Neural progenitor cell (in vitro differentiated cells): ENCODE data around the gene MFGE8. TPM values are rescaled to one million over a fixed set of nuclear protein-coding genes. Genes with fewer than 3 reads are reported as not detected.

Experiments used
- DNase-seq: peaks from one replicate; pipeline ENCODE4 v3.0.0-alpha.2; 2016; ENCODE audit warnings: low spot score
- H2AFZ ChIP-seq: fragments of 200-600 bp; sonication (generic); replicated peaks from 2 replicates; pipeline ENCODE4 v1.6.1; 2016; ENCODE audit warnings: antibody characterized with exemption
- H3F3A ChIP-seq: fragments of 200-600 bp; sonication (generic); 2 replicates; pipeline ENCODE4 v1.6.1; 2016; ENCODE audit warnings: antibody characterized with exemption, low read depth
- H3K27ac ChIP-seq: fragments of 200-600 bp; sonication (generic); 2 replicates; pipeline ENCODE4 v1.5.1; 2016; ENCODE audit warnings: mild to moderate bottlenecking
- H3K27me3 ChIP-seq: fragments of 200-600 bp; sonication (generic); 2 replicates; pipeline ENCODE4 v1.6.1; 2016; ENCODE audit warnings: mild to moderate bottlenecking, moderate library complexity
- H3K36me3 ChIP-seq: fragments of 200-600 bp; sonication (generic); 2 replicates; pipeline ENCODE4 v1.5.1; 2016
- H3K4me1 ChIP-seq: fragments of 200-600 bp; sonication (generic); 2 replicates; pipeline ENCODE4 v1.6.1; 2016; ENCODE audit warnings: mixed run types
- H3K4me2 ChIP-seq: fragments of 200-600 bp; sonication (generic); 2 replicates; pipeline ENCODE4 v1.6.1; 2016
- H3K4me3 ChIP-seq: fragments of 200-600 bp; sonication (generic); 2 replicates; pipeline ENCODE4 v1.5.1; 2016
- H3K79me2 ChIP-seq: fragments of 200-600 bp; sonication (generic); 2 replicates; pipeline ENCODE4 v1.6.1; 2016; ENCODE audit warnings: low read depth
- H3K9ac ChIP-seq: fragments of 200-600 bp; sonication (generic); 2 replicates; pipeline ENCODE4 v1.6.1; 2016
- H3K9me3 ChIP-seq: fragments of 200-600 bp; sonication (generic); 2 replicates; pipeline ENCODE4 v1.5.1; 2016; ENCODE audit warnings: low read depth
- H4K20me1 ChIP-seq: fragments of 200-600 bp; sonication (generic); 2 replicates; pipeline ENCODE4 v1.6.1; 2016; ENCODE audit warnings: low read depth
- H3K27ac Mint-ChIP-seq: 3 replicates; pipeline ENCODE4 v1.8.0; 2021; ENCODE audit warnings: mixed read lengths
- H3K27me3 Mint-ChIP-seq: 2 replicates; pipeline ENCODE4 v1.8.0; 2022; ENCODE audit warnings: low read depth, mild to moderate bottlenecking, inconsistent platforms, moderate library complexity, mixed read lengths; ENCODE audit not compliant: insufficient read depth
- H3K36me3 Mint-ChIP-seq: 3 replicates; pipeline ENCODE4 v1.8.0; 2021; ENCODE audit warnings: mixed read lengths
- H3K4me1 Mint-ChIP-seq: 3 replicates; pipeline ENCODE4 v1.8.0; 2021; ENCODE audit warnings: mixed read lengths
- H3K4me3 Mint-ChIP-seq: 3 replicates; pipeline ENCODE4 v1.8.0; 2021; ENCODE audit warnings: mild to moderate bottlenecking, moderate library complexity, mixed read lengths
- H3K9me3 Mint-ChIP-seq: 3 replicates; pipeline ENCODE4 v1.8.0; 2020; ENCODE audit warnings: mixed read lengths
- EZH2 ChIP-seq: fragments of 200-600 bp; sonication (generic); IDR thresholded peaks from 2 replicates; pipeline ENCODE4 v1.6.1; 2017; ENCODE audit warnings: antibody characterized with exemption, mild to moderate bottlenecking, moderate library complexity
- EZH2phosphoT487 ChIP-seq: fragments of 200-600 bp; sonication (generic); IDR thresholded peaks from 2 replicates; pipeline ENCODE4 v1.6.1; 2017; ENCODE audit warnings: antibody characterized with exemption
- total RNA-seq: library from RNA; depleted of rRNA; stranded (reverse); fragments of >200 nt; gene quantifications from 2 replicates; pipeline ENCODE4 v1.2.3, GENCODE V29; 2015; ENCODE audit warnings: low replicate concordance
- TF ChIP-seq, protein P1 (sequence below): fragments of 200-600 bp; sonication (generic); IDR thresholded peaks from 2 replicates; pipeline ENCODE4 v1.5.1; 2017; ENCODE audit warnings: antibody characterized with exemption, mild to moderate bottlenecking

Gene MFGE8
- total RNA-seq, 1 donor from 2014 or later, result 92.6 TPM

DNA sequence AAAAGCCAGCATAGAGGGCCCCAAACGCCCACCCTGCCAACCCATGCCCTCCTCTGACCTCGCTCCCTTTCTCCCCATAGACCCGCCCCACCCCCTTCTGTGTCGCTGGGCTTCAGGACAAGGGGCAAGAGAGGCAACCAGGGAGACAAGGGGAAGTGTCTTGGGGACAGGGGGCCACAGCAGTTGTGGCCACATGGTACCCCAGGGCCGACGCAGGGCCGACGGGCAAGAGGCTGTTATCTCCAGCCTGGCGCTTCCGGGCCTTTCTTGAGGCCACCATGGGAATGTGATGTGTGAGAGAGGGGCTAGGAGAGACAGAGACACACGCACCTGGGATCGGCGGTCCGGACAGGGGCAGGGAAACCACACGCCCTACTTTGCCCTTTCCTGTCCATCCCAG is 14.4 kb downstream of the MFGE8 start:
- Mint-ChIP-seq H3K27ac (no peak overlapping the region), H3K36me3 (peaks cover 16% of the 10 kb centered on the region)

DNA sequence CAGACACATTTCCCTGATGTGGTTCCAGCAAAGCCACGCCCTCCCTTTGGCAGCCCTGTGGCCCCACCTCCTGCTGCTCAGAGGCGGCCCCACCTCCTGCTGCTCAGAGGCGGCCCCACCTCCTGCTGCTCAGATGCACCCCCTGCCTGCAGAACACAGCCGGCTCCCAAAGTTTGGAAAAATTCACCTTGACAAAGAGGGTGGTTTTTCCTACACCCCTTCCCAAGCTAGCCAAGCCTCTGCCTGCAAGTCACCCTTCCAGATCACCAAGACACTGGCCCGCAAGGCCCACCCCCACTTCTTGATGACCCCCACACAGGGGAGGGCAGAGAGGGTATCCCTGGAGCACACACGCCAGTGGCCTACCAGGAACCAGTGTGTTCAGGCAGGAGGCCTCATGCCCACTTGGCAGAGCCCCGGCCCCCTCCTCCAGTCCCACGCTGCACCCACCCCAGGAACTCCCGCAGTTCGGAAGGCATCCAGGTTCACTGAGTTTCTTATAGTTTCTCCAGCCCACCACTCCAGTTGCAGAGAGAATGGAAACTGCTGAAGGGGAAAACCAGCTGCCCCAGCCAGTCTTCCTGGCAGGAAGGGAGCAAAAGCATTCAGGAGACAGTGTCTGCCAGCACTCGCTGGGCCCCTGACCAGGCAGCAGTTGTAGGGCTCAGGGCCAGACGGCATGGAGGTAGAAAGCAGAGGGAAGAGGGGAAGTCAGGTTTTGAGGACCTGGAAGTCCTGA is 15.6 kb downstream of the MFGE8 start:
- H3K9me3 Mint-ChIP-seq, result no peaks in the 10 kb centered on the region
- peak; percentile 25 for DNase-seq
- no peak overlapping the region for H3K9ac ChIP-seq
- H4K20me1 ChIP-seq, result peaks cover 3% of the 10 kb centered on the region
- peaks cover 22% of the 10 kb centered on the region for H3F3A ChIP-seq
- peak overlapping the region; percentile 53 for H3K4me2 ChIP-seq
- peaks cover 31% of the 10 kb centered on the region for H3K4me1 Mint-ChIP-seq
- peaks cover 17% of the 10 kb centered on the region for H3K27me3 Mint-ChIP-seq
- H3K27ac Mint-ChIP-seq, result no peak overlapping the region
- H3K27me3 ChIP-seq, result peaks cover 20% of the 10 kb centered on the region
- no peaks in the 10 kb centered on the region for H3K36me3 ChIP-seq
- peaks cover 15% of the 10 kb centered on the region for H3K36me3 Mint-ChIP-seq
- H3K79me2 ChIP-seq, result no peaks in the 10 kb centered on the region
- TF ChIP-seq, protein P1, sequence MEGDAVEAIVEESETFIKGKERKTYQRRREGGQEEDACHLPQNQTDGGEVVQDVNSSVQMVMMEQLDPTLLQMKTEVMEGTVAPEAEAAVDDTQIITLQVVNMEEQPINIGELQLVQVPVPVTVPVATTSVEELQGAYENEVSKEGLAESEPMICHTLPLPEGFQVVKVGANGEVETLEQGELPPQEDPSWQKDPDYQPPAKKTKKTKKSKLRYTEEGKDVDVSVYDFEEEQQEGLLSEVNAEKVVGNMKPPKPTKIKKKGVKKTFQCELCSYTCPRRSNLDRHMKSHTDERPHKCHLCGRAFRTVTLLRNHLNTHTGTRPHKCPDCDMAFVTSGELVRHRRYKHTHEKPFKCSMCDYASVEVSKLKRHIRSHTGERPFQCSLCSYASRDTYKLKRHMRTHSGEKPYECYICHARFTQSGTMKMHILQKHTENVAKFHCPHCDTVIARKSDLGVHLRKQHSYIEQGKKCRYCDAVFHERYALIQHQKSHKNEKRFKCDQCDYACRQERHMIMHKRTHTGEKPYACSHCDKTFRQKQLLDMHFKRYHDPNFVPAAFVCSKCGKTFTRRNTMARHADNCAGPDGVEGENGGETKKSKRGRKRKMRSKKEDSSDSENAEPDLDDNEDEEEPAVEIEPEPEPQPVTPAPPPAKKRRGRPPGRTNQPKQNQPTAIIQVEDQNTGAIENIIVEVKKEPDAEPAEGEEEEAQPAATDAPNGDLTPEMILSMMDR, result peak; percentile 4
- no peak for TF ChIP-seq EZH2phosphoT487
- no peak overlapping the region for H3K4me3 Mint-ChIP-seq
- H3K27ac ChIP-seq, result peak overlapping the region; percentile 7
- H2AFZ ChIP-seq, result no peak overlapping the region
- H3K4me3 ChIP-seq, result no peak overlapping the region
- H3K9me3 ChIP-seq, result no peaks in the 10 kb centered on the region
- peaks cover 33% of the 10 kb centered on the region for H3K4me1 ChIP-seq

More for the DNA sequence above, 14.4 kb downstream of the MFGE8 start:
- peaks cover 29% of the 10 kb centered on the region for H3K4me1 Mint-ChIP-seq
- no peak overlapping the region for H3K4me3 Mint-ChIP-seq
- no peaks in the 10 kb centered on the region for H3K9me3 Mint-ChIP-seq
- Histone ChIP-seq H2AFZ (no peak overlapping the region), H3F3A (peaks cover 22% of the 10 kb centered on the region), H3K4me2 (no peak overlapping the region), H3K9ac (no peak overlapping the region), H3K36me3 (no peaks in the 10 kb centered on the region), H3K79me2 (no peaks in the 10 kb centered on the region), H4K20me1 (peaks cover 3% of the 10 kb centered on the region), H3K27me3 (peaks cover 20% of the 10 kb centered on the region), H3K4me3 (no peak overlapping the region), H3K27ac (no peak overlapping the region), H3K9me3 (no peaks in the 10 kb centered on the region), H3K4me1 (peaks cover 33% of the 10 kb centered on the region)
- H3K27me3 Mint-ChIP-seq, result peaks cover 14% of the 10 kb centered on the region
- TF ChIP-seq, protein P1, result no peak
- TF ChIP-seq EZH2phosphoT487, result no peak
- no peak for TF ChIP-seq EZH2
- no peak for DNase-seq

DNA sequence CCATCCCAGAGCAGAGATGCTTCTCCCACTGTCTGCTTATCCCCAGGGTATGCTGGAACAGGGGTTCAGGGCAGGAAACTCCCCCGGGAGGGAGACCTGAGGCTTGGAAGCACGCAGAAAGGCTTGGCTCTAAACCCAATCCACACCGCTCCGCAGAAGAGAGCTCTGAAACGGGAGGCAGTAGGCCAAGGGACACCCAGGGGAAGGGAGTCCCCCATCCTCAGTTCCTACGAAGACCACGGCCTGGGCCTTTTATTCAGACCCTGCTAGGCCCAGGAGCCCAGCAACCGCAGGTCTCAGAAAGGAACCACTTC is 16.1 kb downstream of the MFGE8 start:
- peaks cover 3% of the 10 kb centered on the region for H4K20me1 ChIP-seq
- no peak overlapping the region for H3K27ac Mint-ChIP-seq
- peaks cover 22% of the 10 kb centered on the region for H3F3A ChIP-seq
- no peak for DNase-seq
- H3K4me3 ChIP-seq, result no peak overlapping the region
- H3K27ac ChIP-seq, result no peak overlapping the region
- H3K4me2 ChIP-seq, result peak overlapping the region; percentile 53
- peaks cover 33% of the 10 kb centered on the region for H3K4me1 ChIP-seq
- peaks cover 20% of the 10 kb centered on the region for H3K27me3 ChIP-seq
- TF ChIP-seq, protein P1, result no peak
- TF ChIP-seq EZH2phosphoT487 (no peak), EZH2 (no peak)
- H3K27me3 Mint-ChIP-seq, result peaks cover 17% of the 10 kb centered on the region
- H3K4me3 Mint-ChIP-seq, result no peak overlapping the region
- no peak overlapping the region for H3K9ac ChIP-seq
- peaks cover 14% of the 10 kb centered on the region for H3K36me3 Mint-ChIP-seq
- no peak overlapping the region for H2AFZ ChIP-seq
- no peaks in the 10 kb centered on the region for H3K79me2 ChIP-seq
- H3K9me3 Mint-ChIP-seq, result no peaks in the 10 kb centered on the region
- H3K9me3 ChIP-seq, result no peaks in the 10 kb centered on the region
- no peaks in the 10 kb centered on the region for H3K36me3 ChIP-seq
- H3K4me1 Mint-ChIP-seq, result peaks cover 31% of the 10 kb centered on the region
